ENCODE data around the gene AKAP12.
"Not testable (repeated sequence)": the region's sequence is repeated elsewhere in the genome, so short reads cannot be mapped to it uniquely, and the experiment has no call there.

AKAP12 gene

GRCh38 chr6:151350442-151351145 lies 110.8 kb downstream of the AKAP12 start:
- no peak for DNase-seq

DNA sequence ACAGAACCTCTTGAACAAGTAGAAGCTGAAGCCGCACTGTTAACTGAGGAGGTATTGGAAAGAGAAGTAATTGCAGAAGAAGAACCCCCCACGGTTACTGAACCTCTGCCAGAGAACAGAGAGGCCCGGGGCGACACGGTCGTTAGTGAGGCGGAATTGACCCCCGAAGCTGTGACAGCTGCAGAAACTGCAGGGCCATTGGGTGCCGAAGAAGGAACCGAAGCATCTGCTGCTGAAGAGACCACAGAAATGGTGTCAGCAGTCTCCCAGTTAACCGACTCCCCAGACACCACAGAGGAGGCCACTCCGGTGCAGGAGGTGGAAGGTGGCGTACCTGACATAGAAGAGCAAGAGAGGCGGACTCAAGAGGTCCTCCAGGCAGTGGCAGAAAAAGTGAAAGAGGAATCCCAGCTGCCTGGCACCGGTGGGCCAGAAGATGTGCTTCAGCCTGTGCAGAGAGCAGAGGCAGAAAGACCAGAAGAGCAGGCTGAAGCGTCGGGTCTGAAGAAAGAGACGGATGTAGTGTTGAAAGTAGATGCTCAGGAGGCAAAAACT lies 111.5 kb downstream of the AKAP12 start:
- DNase-seq: no peak

DNA sequence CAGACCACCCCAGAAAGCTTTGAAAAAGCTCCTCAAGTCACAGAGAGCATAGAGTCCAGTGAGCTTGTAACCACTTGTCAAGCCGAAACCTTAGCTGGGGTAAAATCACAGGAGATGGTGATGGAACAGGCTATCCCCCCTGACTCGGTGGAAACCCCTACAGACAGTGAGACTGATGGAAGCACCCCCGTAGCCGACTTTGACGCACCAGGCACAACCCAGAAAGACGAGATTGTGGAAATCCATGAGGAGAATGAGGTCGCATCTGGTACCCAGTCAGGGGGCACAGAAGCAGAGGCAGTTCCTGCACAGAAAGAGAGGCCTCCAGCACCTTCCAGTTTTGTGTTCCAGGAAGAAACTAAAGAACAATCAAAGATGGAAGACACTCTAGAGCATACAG lies 112.0 kb downstream of the AKAP12 start:
- DNase-seq: no peak

- DNase-seq: no peak
These were observed 112.9 kb downstream of the AKAP12 start for GRCh38 chr6:151352410-151353396.

DNA sequence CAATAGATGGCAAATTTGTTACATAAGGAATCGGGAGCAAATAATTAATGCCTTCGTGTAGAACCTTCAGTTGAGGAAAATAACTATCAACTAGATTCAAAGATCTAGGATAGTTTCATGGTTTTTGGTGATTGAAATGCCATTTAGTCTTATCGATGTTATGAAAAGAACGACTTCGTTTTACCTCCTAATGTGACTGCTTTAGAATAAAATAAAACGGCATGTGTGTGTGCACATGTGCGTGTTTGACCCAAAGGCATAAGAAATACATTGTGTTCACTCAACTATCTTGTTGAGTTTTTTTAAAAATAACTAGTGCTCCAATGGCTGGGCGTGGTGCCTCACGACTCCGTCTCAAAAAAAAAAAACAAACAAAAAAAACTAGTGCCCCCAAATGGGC lies 114.0 kb downstream of the AKAP12 start:
- DNase-seq: no peak

DNA sequence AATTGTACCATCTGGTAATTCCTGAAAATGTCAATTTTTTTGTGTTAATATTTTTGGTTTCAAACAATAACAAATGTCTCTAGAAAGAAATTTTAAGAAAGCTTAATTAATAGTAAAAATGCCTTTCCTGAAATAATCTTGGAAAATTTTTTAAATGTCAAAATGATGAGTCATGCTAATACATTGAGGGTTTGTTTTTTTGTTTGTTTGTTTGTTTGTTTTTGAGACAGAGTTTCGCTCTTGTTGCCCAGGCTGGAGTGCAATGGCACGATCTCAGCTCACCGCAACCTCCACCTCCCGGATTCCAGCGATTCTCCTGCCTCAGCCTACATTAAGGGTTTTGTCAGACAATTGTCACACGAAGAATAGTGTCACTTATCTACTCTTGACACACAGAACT lies 117.2 kb downstream of the AKAP12 start:
- DNase-seq: not testable (repeated sequence)

GRCh38 chr6:151357758-151358436 lies 118.1 kb downstream of the AKAP12 start:
- DNase-seq: no peak

- DNase-seq: no peak
These were observed 118.7 kb downstream of the AKAP12 start for GRCh38 chr6:151358475-151358874.

- DNase-seq: no peak
These were observed 119.7 kb downstream of the AKAP12 start for GRCh38 chr6:151359486-151359885.

- DNase-seq: no peak
These were observed 125.5 kb downstream of the AKAP12 start for GRCh38 chr6:151365233-151365632.

DNA sequence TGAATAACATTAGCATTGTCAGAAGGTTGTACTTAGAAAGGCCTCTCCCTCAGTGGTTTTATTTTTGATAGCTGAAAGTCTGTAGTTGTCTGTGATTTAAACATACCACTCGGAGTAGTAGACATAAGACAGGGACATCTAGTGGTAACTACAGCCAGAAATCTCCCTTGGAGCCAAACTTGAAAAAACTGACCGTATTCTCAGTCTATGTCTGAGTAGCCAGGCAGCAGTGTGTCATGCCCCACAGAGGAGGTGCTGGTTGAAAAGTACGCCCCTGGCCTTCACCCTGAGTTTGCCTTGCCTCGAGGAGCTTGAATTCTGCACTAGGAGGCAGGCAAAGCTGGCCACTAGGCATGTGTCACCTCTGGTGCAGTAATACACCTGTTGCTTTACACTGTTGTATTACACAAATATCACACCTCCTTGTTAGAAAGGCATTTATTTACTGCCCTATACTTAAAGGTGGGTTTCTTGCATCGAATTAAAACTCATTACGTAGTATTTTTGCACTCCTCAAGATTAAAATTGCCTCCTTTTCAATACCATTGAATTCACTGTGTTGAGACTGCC lies 130.8 kb downstream of the AKAP12 start:
- no peak for DNase-seq

DNA sequence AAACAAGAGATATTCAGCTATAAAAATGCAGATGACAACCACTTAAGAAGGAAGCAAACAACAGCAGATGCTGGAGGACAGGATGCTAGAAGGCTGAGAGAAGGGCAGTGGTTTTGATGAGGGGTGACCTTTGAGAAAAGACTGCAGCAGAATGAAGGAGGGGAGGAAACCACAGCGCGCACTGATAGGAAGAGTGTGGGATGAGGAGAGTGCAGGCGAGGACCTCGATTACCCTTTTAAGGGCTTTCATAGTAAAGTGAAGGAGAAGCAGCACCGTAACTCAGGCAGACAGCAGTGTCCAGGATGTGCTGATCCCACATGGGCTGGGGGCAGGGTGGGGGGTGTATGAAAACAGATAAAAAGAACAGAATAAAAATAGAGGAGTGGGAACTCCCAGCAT lies 132.4 kb downstream of the AKAP12 start:
- DNase-seq: no peak

DNA sequence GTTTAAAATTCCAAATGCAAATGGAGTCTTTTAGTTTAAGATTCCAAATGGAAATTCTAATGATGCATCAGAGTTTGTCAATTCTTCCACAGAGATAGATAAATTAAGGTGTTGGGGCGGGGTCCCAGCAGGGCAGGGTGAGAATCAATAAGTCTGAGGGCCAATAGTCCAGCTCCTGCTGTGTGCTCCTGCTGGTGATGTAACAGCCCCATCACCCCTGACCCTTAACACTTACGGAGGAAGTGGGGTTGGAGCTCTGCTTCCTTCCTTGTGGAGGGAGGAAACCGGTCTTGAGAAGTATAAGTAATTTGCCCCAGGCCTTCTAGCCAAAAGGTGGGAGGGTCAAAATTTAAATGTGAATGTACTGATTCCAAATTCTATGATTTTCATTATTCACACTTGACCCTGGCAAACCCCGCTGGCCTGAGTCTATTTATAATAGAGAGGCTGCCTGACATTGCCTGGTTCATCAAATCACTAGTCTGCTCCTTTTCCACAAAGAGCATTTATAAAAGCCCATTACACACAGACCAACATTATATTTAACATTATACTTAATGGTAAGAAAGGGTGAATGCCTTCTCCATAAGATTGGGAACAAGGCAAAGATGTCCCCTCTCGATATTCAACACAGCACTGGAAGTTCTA lies 134.4 kb downstream of the AKAP12 start:
- DNase-seq: no peak

DNA sequence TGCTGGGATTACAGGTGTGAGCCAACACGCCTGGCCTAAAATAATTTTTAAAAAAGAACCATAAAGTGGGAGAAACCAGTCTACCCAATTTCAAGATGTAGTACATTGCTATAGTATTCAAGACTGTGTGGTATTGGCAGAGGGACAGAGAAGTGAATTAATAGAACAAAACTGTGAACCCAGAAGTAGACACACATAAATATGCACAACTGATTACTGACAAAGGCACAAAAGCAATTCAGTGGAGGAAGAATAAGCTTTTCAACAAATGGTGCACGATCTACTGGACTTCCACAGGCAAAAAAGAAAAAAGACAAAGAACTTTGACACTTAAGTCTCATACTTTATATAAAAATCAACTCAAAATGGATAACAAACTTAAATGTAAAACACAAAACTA lies 136.1 kb downstream of the AKAP12 start:
- DNase-seq: no peak

- no peak for DNase-seq
These were observed 136.7 kb downstream of the AKAP12 start for GRCh38 chr6:151376440-151376839.

DNA sequence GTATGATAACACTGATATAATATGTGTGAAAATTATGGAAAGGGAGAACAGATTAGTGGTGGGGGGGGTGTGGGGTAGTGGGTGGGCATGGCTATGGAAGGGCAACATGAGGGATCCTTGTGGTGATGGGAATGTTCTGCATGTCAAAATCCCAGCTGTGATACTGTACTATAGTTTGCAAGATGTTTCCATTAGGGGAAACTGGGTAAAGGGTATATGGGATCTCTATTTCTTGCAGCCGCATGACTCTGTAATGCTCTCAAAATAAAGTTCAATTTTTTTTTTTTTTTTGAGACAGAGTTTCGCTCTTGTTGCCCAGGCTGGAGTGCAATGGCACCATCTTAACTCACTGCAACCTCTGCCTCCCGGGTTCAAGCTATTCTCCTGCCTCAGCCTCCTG lies 137.3 kb downstream of the AKAP12 start:
- no peak for DNase-seq

DNA sequence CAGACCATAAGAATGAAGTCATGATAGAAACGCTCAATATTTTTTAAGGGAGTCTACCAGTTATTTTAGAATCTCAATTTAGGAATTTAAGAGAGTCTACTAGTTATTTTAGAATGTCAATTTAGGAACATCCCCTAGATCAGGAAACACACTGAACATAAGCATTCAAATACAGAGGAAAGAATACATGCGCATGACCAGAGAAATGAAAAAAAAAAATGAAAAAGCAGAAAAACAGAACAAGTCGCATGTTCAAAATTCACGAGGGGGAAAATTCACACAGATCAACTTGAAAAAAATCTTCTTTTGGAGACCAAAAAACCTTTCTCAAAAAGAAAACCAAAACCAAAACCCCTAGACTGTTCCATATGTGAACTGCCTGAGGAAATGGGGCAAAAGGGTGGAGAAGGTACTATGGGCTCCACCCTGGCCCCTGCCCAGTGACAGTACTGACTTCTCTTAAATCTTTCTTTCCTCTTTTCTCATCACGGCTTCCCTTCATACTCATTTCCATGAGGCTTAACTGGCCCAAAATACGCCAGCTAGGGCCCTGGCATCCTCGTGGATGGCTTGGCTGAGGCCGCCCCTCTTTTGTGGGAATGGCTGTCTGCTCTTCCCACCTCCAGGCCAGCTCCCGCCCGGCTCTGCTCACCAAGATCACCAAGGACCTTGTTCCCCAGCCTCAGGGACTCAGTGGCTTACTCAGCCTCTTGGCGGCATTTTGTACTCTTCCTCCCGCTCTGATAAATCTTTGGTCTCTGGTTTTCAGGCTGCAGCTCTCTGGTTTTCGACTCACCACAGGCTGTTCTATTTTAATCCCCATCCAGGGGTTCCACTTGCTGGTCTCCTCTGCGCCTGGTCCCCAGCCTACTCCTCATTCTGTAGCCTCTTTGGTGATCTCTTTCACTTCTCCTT lies 140.4 kb downstream of the AKAP12 start:
- DNase-seq: no peak

DNA sequence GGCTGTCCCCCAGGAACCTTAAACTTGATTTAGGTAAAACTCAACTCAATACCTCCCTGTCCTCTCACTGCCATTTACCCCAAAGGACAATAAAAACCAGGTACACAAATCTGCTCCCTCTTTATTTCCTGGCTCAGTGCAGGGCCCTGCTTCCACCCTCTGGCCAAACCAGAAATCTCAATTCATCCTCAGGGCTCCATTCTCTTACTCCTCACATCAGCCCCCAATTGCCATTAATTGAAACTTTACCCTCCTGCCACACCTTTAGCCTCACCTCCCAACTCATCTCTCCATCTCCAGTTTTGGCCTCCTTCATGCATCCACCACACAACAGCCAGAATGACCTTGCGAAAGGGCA lies 141.1 kb downstream of the AKAP12 start:
- DNase-seq: no peak

- no peak for DNase-seq
These were observed 142.0 kb downstream of the AKAP12 start for GRCh38 chr6:151381722-151382121.

GRCh38 chr6:151382631-151383030 lies 142.9 kb downstream of the AKAP12 start:
- DNase-seq: not testable (repeated sequence)

DNA sequence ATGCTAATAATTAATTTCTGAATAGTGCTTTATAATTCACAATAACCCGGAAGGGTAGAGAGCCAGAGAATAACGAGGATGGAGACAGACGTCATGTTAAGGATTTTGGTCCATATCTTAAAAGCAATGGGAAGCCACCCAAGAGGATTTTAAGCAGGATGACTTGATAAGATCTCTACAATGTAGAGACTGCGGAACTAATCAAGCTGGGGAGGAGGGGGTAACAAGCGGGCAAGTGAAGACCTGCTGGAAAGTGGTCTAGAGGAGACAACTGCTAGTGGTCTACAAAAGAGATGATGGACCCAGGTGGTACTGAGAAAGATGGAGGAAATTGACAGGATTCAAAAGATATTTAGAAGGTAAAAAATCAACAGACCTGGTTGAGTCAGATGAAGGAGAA lies 144.4 kb downstream of the AKAP12 start:
- no peak for DNase-seq
